Mesothelial cell of epicardium (in vitro differentiated cells): ENCODE results near the gene SLC40A1. TPM values are rescaled to one million over a fixed set of nuclear protein-coding genes. Genes with fewer than 3 reads are reported as not detected.

ENCODE experiments used
- DNase-seq, 2 experiments: peaks; one replicate each; pipeline ENCODE4 v3.0.0; 2021; ENCODE audit warnings: low spot score in 2 of 2; ENCODE audit not compliant: unreplicated experiment in 2 of 2
- H3K27ac Mint-ChIP-seq: 2 replicates; pipeline ENCODE4 v1.8.0; 2021; ENCODE audit warnings: mixed read lengths
- H3K27me3 Mint-ChIP-seq: 2 replicates; pipeline ENCODE4 v1.8.0; 2021; ENCODE audit warnings: low read depth, mixed read lengths
- H3K36me3 Mint-ChIP-seq: 2 replicates; pipeline ENCODE4 v1.8.0; 2021; ENCODE audit warnings: mixed read lengths
- H3K4me1 Mint-ChIP-seq: 2 replicates; pipeline ENCODE4 v1.8.0; 2021; ENCODE audit warnings: mixed read lengths
- H3K4me3 Mint-ChIP-seq: 2 replicates; pipeline ENCODE4 v1.8.0; 2021; ENCODE audit warnings: mild to moderate bottlenecking, moderate library complexity, mixed read lengths
- H3K9me3 Mint-ChIP-seq: 2 replicates; pipeline ENCODE4 v1.8.0; 2021; ENCODE audit warnings: mixed read lengths
- total RNA-seq: library from RNA; stranded (reverse); gene quantifications from 3 replicates; pipeline ENCODE4 v1.2.1, GENCODE V29; 2021
- TF ChIP-seq, protein P1 (sequence below): fragments of 200-600 bp; sonication (generic); IDR thresholded peaks from one replicate; pipeline ENCODE4 v1.5.0; 2021; ENCODE audit warnings: antibody characterized with exemption; ENCODE audit not compliant: unreplicated experiment

SLC40A1 gene
- total RNA-seq, 1 donor from 2014 or later: 154 TPM

DNA sequence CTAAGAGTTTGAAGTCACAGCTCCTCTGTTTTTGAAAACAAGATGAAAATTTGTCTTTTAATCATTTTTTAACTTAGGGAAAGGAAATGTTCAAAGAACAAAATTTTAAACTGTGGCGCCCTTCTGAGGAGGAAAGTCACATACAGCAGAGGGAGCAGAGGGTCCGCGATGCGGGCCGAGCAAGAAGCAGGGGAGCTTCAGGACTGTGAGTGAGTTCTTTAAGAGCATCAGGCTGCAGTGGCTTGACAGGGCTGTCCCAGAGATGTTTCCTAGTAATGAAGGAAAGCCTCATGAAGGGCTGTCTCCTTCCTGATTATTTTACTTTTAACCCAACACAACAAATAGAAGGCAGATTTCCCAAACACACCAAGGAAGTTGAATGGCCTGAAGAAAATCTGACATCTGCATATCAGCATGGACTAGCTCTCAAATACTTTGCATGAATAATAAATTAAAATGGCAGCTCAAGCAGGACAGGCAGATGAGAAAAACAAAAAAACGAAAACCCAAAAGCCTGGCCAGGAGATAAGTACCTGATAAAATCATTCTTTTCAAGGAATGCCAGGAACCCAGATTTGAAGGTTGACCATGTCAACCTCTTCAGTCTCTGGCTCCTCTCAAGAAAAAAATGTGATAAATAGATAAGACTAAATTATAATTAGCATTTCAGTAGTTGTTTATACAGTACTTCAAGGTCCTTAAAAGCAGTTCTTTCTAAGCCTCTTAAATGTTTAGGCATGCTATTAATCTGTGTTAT is 60.8 kb downstream of the SLC40A1 start:
- Mint-ChIP-seq H3K36me3 (peaks cover 17% of the 10 kb centered on the region), H3K4me1 (peaks cover 53% of the 10 kb centered on the region), H3K27me3 (no peaks in the 10 kb centered on the region), H3K4me3 (no peak overlapping the region), H3K9me3 (peaks cover 13% of the 10 kb centered on the region), H3K27ac (peak overlapping the region; percentile 76)
- TF ChIP-seq, protein P1, sequence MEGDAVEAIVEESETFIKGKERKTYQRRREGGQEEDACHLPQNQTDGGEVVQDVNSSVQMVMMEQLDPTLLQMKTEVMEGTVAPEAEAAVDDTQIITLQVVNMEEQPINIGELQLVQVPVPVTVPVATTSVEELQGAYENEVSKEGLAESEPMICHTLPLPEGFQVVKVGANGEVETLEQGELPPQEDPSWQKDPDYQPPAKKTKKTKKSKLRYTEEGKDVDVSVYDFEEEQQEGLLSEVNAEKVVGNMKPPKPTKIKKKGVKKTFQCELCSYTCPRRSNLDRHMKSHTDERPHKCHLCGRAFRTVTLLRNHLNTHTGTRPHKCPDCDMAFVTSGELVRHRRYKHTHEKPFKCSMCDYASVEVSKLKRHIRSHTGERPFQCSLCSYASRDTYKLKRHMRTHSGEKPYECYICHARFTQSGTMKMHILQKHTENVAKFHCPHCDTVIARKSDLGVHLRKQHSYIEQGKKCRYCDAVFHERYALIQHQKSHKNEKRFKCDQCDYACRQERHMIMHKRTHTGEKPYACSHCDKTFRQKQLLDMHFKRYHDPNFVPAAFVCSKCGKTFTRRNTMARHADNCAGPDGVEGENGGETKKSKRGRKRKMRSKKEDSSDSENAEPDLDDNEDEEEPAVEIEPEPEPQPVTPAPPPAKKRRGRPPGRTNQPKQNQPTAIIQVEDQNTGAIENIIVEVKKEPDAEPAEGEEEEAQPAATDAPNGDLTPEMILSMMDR: no peak
- no peak for DNase-seq

DNA sequence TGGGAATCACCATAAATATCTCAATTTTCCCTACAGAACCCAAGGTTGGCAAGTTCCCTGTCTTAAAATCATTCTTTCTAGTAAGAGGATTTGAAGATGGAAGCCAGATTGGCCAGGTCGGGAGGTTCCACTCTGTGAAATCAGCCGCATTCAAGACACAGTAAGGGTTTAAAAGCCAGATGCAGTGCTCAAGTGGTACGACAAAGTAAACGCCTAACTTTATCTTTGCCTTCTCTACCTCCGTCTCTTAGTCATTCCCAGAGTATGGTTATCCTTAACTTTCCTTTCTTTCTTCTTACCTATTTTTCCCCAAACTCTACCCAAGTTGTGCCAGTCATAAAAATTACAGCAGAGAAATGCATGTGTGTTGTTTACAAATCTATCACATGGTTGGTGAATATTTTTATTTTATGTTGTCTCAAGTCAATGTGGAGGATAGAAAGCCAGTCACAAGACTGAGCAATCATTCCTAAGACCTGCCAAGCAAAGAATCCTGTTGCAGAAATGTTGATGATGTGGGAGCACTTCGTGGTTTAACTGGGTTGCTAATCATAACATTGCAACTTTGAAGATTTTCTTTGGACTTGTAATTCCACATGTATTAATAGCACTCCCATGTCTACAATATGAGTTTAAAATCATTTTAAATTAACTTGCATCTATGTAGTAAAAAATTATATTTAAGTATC is 62.6 kb downstream of the SLC40A1 start:
- Mint-ChIP-seq H3K27ac (peak overlapping the region; percentile 69), H3K27me3 (no peaks in the 10 kb centered on the region), H3K36me3 (peaks cover 16% of the 10 kb centered on the region), H3K4me3 (no peak overlapping the region), H3K4me1 (peaks cover 56% of the 10 kb centered on the region), H3K9me3 (peaks cover 18% of the 10 kb centered on the region)
- DNase-seq: no peak
- TF ChIP-seq, protein P1: no peak

DNA sequence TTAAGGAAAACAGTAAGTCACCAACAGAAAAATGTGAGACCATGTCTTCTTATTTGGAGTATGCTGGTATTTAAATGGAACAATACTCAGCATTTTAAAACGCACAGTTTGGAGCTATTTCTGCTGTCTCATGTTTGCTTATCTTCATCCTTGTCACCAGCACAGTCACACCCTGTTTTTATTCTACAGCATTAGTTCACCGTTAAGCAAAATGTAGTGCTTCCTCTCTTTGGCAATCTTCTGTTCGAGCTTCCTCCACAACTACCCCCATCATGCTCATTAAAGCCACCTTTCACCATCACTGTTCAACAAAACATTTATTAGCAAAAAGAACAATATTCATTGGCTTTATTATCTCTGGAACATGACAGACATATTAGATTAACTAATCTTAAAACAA is 64.0 kb downstream of the SLC40A1 start:
- peaks cover 16% of the 10 kb centered on the region for H3K36me3 Mint-ChIP-seq
- H3K9me3 Mint-ChIP-seq: peaks cover 18% of the 10 kb centered on the region
- DNase-seq: no peak
- H3K27ac Mint-ChIP-seq: no peak overlapping the region
- H3K27me3 Mint-ChIP-seq: no peaks in the 10 kb centered on the region
- H3K4me1 Mint-ChIP-seq: peaks cover 48% of the 10 kb centered on the region
- TF ChIP-seq, protein P1: no peak
- H3K4me3 Mint-ChIP-seq: no peak overlapping the region

DNA sequence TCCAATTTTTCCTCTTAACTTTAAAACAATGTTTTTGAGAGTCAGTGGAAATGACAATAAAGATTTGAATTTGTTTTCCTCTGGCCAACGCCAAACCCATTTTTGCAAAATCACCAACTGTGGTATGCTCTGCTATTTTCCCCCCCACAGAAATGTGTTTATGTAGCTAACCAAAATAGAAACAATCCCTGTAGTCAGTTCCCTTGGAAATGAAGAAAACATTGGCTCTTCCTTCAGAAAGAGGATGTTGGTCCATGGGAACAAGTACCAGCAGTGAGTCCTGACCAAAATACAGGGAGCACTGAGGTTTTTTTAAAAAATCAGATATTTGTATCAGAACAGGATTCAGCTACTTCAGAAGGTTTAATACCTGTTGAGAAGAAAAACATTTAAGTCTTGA is 65.3 kb downstream of the SLC40A1 start:
- peaks cover 42% of the 10 kb centered on the region for H3K4me1 Mint-ChIP-seq
- no peaks in the 10 kb centered on the region for H3K27me3 Mint-ChIP-seq
- no peak overlapping the region for H3K4me3 Mint-ChIP-seq
- no peak overlapping the region for H3K27ac Mint-ChIP-seq
- peaks cover 20% of the 10 kb centered on the region for H3K9me3 Mint-ChIP-seq
- TF ChIP-seq, protein P1: no peak
- H3K36me3 Mint-ChIP-seq: peaks cover 16% of the 10 kb centered on the region
- DNase-seq: no peak

DNA sequence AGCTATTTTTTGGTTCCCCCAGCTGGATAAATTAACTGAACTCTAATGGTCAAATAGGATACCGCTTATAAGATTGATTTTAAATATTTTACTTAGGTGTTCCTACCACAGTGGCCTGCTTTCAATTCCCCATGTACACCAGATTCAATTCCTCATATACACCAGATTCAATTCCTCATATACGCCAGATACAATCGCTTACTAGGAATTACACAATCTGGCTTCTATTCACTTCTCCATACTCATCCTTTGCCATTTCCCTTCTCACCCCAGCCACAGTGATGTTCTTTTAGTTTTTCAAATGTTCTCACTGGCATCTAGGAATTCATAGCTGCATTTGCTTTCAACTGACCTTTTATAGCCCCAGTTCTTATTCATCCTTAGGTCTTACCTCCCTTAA is 66.5 kb downstream of the SLC40A1 start:
- Mint-ChIP-seq H3K36me3 (peaks cover 20% of the 10 kb centered on the region), H3K4me3 (no peak overlapping the region), H3K27ac (no peak overlapping the region), H3K4me1 (peaks cover 31% of the 10 kb centered on the region), H3K27me3 (no peaks in the 10 kb centered on the region), H3K9me3 (peaks cover 25% of the 10 kb centered on the region)
- no peak for DNase-seq
- TF ChIP-seq, protein P1: no peak
